ENCODE measurements around the gene L3MBTL4. TPM values are rescaled to one million over a fixed set of nuclear protein-coding genes. Genes with fewer than 3 reads are reported as not detected.

Gene L3MBTL4
- total RNA-seq, 1 donor from 2014 or later: not detected

GRCh38 chr18:6405237-6406074, 9.3 kb downstream of the L3MBTL4 start:
- H3K9me3 ChIP-seq: no peaks in the 10 kb centered on the region
- intact Hi-C loops (cut with DNase I): no loop called here
- no peaks in the 10 kb centered on the region for H3K4me1 ChIP-seq
- no peaks in the 10 kb centered on the region for H3K27me3 ChIP-seq
- no peak for DNase-seq (ENCODE audit: low spot score in 2 of 2)
- H3K27ac ChIP-seq: no peak overlapping the region
- no peak overlapping the region for H3K4me3 ChIP-seq
- no peaks in the 10 kb centered on the region for H3K36me3 ChIP-seq
- no peak for TF ChIP-seq CTCF (IDR thresholded peaks at IDR 0.05)

DNA sequence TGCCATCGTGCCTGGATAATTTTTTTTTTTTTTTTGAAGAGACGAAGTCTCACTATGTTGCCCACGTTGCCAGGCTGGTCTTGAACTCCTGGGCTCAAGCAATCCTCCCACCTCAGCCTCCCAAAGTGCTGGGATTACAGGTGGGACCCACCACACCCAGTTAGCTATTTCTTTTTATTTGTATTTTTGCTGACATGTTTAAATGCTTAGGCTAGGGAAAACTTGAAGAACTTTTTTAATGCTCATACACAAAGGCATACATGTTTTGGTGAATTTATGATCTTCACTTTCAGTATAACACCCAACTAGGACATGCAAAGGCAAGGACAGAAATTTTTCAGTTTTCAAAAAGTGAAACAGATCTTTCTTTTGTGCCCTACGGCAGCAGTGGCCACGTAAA, 9.9 kb downstream of the L3MBTL4 start:
- no peaks in the 10 kb centered on the region for H3K9me3 ChIP-seq
- H3K36me3 ChIP-seq: no peaks in the 10 kb centered on the region
- H3K27me3 ChIP-seq: no peaks in the 10 kb centered on the region
- no peak for TF ChIP-seq CTCF (IDR thresholded peaks at IDR 0.05)
- DNase-seq (ENCODE audit: low spot score in 2 of 2): no peak
- intact Hi-C loops (cut with DNase I): no loop called here
- no peak overlapping the region for H3K4me3 ChIP-seq
- H3K4me1 ChIP-seq: no peaks in the 10 kb centered on the region
- H3K27ac ChIP-seq: no peak overlapping the region

- TF ChIP-seq CTCF (IDR thresholded peaks at IDR 0.05): no peak
- DNase-seq (ENCODE audit: low spot score in 2 of 2): no peak
- H3K27ac ChIP-seq: no peak overlapping the region
- no peak overlapping the region for H3K4me3 ChIP-seq
- H3K36me3 ChIP-seq: no peaks in the 10 kb centered on the region
- no peaks in the 10 kb centered on the region for H3K9me3 ChIP-seq
- no peaks in the 10 kb centered on the region for H3K27me3 ChIP-seq
- intact Hi-C loops (cut with DNase I): no loop called here
- H3K4me1 ChIP-seq: no peaks in the 10 kb centered on the region
Measured at GRCh38 chr18:6401687-6402086, 13.0 kb downstream of the L3MBTL4 start.

- Histone ChIP-seq H3K9me3 (no peaks in the 10 kb centered on the region), H3K27ac (no peak overlapping the region), H3K27me3 (no peaks in the 10 kb centered on the region), H3K4me1 (no peaks in the 10 kb centered on the region), H3K36me3 (no peaks in the 10 kb centered on the region), H3K4me3 (no peak overlapping the region)
- TF ChIP-seq CTCF (IDR thresholded peaks at IDR 0.05): no peak
- intact Hi-C loops (cut with DNase I): no loop called here
- no peak for DNase-seq (ENCODE audit: low spot score in 2 of 2)
Measured at GRCh38 chr18:6399776-6400175, 14.9 kb downstream of the L3MBTL4 start.

GRCh38 chr18:6397931-6398566, 16.7 kb downstream of the L3MBTL4 start:
- Histone ChIP-seq H3K4me1 (no peaks in the 10 kb centered on the region), H3K27ac (no peak overlapping the region), H3K27me3 (no peaks in the 10 kb centered on the region), H3K36me3 (no peaks in the 10 kb centered on the region), H3K4me3 (no peak overlapping the region), H3K9me3 (no peaks in the 10 kb centered on the region)
- no peak for TF ChIP-seq CTCF (IDR thresholded peaks at IDR 0.05)
- intact Hi-C loops (cut with DNase I): no loop called here
- DNase-seq (ENCODE audit: low spot score in 2 of 2): no peak

Measured in ascending aorta (tissue), 2 donors.